ENCODE data around the gene GRIK4. TPM values are rescaled to one million over a fixed set of nuclear protein-coding genes. Genes with fewer than 3 reads are reported as not detected.

The GRIK4 gene
- total RNA-seq, 1 donor from 2014 or later: not detected

DNA sequence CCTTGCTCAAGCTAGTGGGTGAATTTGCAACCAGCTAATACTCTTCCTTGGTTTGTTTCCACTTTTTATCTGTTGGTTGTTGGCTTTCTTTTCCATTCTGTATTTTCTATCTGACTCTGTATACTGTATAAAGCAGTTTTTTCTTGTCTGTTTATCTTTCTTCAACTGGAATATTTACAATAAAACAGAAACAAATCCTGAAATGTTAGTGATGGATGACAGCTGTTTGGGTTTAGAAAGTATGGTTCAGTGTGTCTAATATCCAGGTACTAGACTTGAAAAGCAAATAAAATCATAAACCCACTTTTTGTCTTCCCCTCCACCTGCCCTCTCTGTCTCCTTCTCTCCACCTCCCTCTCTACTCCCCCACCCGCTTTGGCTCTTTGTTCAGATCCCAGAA lies 477.1 kb downstream of the GRIK4 start:
- H3K27ac Mint-ChIP-seq: no peak overlapping the region
- no peak for TF ChIP-seq CTCF (IDR thresholded peaks at IDR 0.05; ENCODE audit: unreplicated experiment)
- DNase-seq (ENCODE audit: low spot score, unreplicated experiment): no peak
- no peaks in the 10 kb centered on the region for H3K36me3 Mint-ChIP-seq (ENCODE audit: insufficient read depth)
- no peak overlapping the region for H3K4me3 Mint-ChIP-seq (ENCODE audit: low read depth)
- H3K9me3 Mint-ChIP-seq (ENCODE audit: low read depth): no peaks in the 10 kb centered on the region
- H3K4me1 Mint-ChIP-seq (ENCODE audit: low read depth): peaks cover 3% of the 10 kb centered on the region
- peaks cover 32% of the 10 kb centered on the region for H3K27me3 Mint-ChIP-seq

DNA sequence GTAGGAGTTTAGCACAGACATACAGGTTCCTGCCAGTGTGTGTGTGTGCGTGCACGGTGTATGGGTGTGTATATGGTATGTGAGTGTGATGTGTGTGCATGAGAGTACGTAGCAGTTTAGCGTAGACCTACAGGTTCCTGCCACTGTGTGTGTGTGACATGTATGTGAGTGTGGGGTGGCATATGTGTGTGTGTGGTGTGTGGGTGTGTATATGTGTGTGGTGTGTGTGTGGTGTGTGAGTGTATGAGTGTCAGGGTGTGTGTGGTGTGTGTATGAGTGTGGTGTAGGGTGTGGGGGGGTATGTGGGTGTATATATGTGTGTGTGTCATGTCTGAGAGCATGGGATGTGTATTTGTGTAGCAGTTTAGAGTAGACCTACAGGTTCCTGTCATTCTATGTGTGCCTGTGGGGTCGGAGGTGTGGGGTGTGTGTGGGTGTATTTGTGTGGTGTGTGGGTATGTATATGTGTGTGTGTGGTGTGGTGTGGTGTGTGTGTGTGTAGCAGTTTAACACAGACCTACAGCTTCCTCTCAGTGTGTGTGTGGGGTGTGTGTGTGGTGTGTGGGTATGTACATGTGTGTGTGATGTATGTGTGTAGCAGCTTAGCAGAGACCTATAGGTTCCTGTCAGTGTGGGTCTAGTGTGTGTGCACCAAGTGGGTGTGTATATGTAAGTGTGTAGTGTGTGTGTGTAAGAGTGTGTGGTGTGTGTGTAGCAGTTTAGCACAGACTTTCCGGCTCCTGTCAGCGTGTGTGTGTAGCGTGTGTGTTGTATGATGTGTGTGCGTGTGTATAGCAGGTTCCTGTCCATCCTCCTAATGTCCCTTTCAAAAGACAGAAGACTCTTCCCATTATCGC lies 480.5 kb downstream of the GRIK4 start:
- no peak overlapping the region for H3K27ac Mint-ChIP-seq
- H3K36me3 Mint-ChIP-seq (ENCODE audit: insufficient read depth): no peaks in the 10 kb centered on the region
- no peaks in the 10 kb centered on the region for H3K4me1 Mint-ChIP-seq (ENCODE audit: low read depth)
- no peak for DNase-seq (ENCODE audit: low spot score, unreplicated experiment)
- no peak overlapping the region for H3K4me3 Mint-ChIP-seq (ENCODE audit: low read depth)
- H3K27me3 Mint-ChIP-seq: peaks cover 17% of the 10 kb centered on the region
- H3K9me3 Mint-ChIP-seq (ENCODE audit: low read depth): no peaks in the 10 kb centered on the region
- no peak for TF ChIP-seq CTCF (IDR thresholded peaks at IDR 0.05; ENCODE audit: unreplicated experiment)

- H3K36me3 Mint-ChIP-seq (ENCODE audit: insufficient read depth): no peaks in the 10 kb centered on the region
- no peak overlapping the region for H3K27ac Mint-ChIP-seq
- no peaks in the 10 kb centered on the region for H3K4me1 Mint-ChIP-seq (ENCODE audit: low read depth)
- peaks cover 11% of the 10 kb centered on the region for H3K27me3 Mint-ChIP-seq
- TF ChIP-seq CTCF (IDR thresholded peaks at IDR 0.05; ENCODE audit: unreplicated experiment): no peak
- no peak for DNase-seq (ENCODE audit: low spot score, unreplicated experiment)
- no peaks in the 10 kb centered on the region for H3K9me3 Mint-ChIP-seq (ENCODE audit: low read depth)
- no peak overlapping the region for H3K4me3 Mint-ChIP-seq (ENCODE audit: low read depth)
Observed at GRCh38 chr11:120994091-120994859, 482.7 kb downstream of the GRIK4 start.

DNA sequence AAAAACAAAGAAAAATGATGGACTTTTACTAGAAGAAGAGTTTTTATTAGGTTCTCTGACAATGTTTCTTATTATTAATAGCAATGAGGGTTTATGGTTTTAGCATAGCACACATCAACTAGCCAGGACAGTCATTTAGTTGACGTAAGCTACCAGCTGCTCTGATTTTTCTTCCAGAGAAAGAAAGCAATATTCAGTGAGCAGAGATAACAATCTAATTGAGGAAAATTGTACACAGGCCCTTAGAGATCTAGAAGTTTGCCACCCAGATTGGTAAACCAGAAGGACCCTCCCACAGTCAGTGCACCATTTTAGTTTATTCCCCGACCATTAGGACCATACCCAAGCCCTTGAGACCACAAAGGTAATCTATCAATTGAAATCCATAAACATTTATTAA lies 483.6 kb downstream of the GRIK4 start:
- Mint-ChIP-seq H3K27me3 (peaks cover 8% of the 10 kb centered on the region), H3K4me3 (ENCODE audit: low read depth) (no peak overlapping the region), H3K9me3 (ENCODE audit: low read depth) (no peaks in the 10 kb centered on the region), H3K27ac (no peak overlapping the region), H3K4me1 (ENCODE audit: low read depth) (no peaks in the 10 kb centered on the region), H3K36me3 (ENCODE audit: insufficient read depth) (no peaks in the 10 kb centered on the region)
- no peak for TF ChIP-seq CTCF (IDR thresholded peaks at IDR 0.05; ENCODE audit: unreplicated experiment)
- no peak for DNase-seq (ENCODE audit: low spot score, unreplicated experiment)

GRCh38 chr11:120996973-120997372 lies 485.4 kb downstream of the GRIK4 start:
- no peak overlapping the region for H3K4me3 Mint-ChIP-seq (ENCODE audit: low read depth)
- H3K27ac Mint-ChIP-seq: peak overlapping the region; percentile 21
- no peak for DNase-seq (ENCODE audit: low spot score, unreplicated experiment)
- peaks cover 12% of the 10 kb centered on the region for H3K4me1 Mint-ChIP-seq (ENCODE audit: low read depth)
- no peak for TF ChIP-seq CTCF (IDR thresholded peaks at IDR 0.05; ENCODE audit: unreplicated experiment)
- H3K27me3 Mint-ChIP-seq: no peaks in the 10 kb centered on the region
- no peaks in the 10 kb centered on the region for H3K9me3 Mint-ChIP-seq (ENCODE audit: low read depth)
- H3K36me3 Mint-ChIP-seq (ENCODE audit: insufficient read depth): no peaks in the 10 kb centered on the region
